DND-41 (cell line): ENCODE data around the gene FXYD3.
A peak's percentile ranks its signal among the peaks of the same experiment; 100 is the strongest.

Experiments
- ATAC-seq: fragments of 200-7000 bp; cut with Tn5 transposase; 3 replicates; pipeline ENCODE4 v1.9.1; 2021; ENCODE audit warnings: low read depth; ENCODE audit not compliant: insufficient read depth
- DNase-seq: peaks from one replicate; pipeline ENCODE4 v3.0.0-alpha.2; 2020
- H2AFZ ChIP-seq: 2 replicates; pipeline ENCODE4 v1.6.0; 2012; ENCODE audit warnings: low read depth, low read length
- H3K27ac ChIP-seq: 2 replicates; pipeline ENCODE4 v1.5.1; 2012; ENCODE audit warnings: low read length, inconsistent platforms
- H3K27me3 ChIP-seq: fragments of 200-600 bp; sonication (generic); 2 replicates; pipeline ENCODE4 v1.6.0; 2012; ENCODE audit warnings: low read length, mild to moderate bottlenecking, inconsistent platforms; ENCODE audit not compliant: insufficient read depth, poor library complexity
- H3K36me3 ChIP-seq: 2 replicates; pipeline ENCODE4 v1.5.1; 2012; ENCODE audit warnings: low read length, inconsistent platforms; ENCODE audit not compliant: insufficient read depth
- H3K4me1 ChIP-seq: 2 replicates; pipeline ENCODE4 v1.5.1; 2012; ENCODE audit warnings: mild to moderate bottlenecking, low read length; ENCODE audit not compliant: insufficient read depth
- H3K4me2 ChIP-seq: 2 replicates; pipeline ENCODE4 v1.6.0; 2012; ENCODE audit warnings: mild to moderate bottlenecking, moderate library complexity, low read length, inconsistent platforms; ENCODE audit not compliant: insufficient read depth
- H3K4me3 ChIP-seq, 2 experiments: fragments of 200-600 bp in 1 of 2; shearing (Covaris generic) in 1 of 2; 2 replicates each; pipeline ENCODE4 v1.5.1; 2012 to 2016; ENCODE audit warnings: inconsistent platforms in 2 of 2, low read length in 2 of 2, mild to moderate bottlenecking in 2 of 2, low read depth in 1 of 2, moderate library complexity in 1 of 2
- H3K79me2 ChIP-seq: 2 replicates; pipeline ENCODE4 v1.6.0; 2012; ENCODE audit warnings: low read length, inconsistent platforms; ENCODE audit not compliant: insufficient read depth
- H3K9ac ChIP-seq: 2 replicates; pipeline ENCODE4 v1.6.0; 2012; ENCODE audit warnings: low read depth, mild to moderate bottlenecking, inconsistent platforms, low read length, moderate library complexity
- H3K9me3 ChIP-seq: 2 replicates; pipeline ENCODE4 v1.5.1; 2012; ENCODE audit warnings: low read length, moderate library complexity, mild to moderate bottlenecking, inconsistent platforms; ENCODE audit not compliant: insufficient read depth, severe bottlenecking
- H4K20me1 ChIP-seq: 2 replicates; pipeline ENCODE4 v1.6.0; 2012; ENCODE audit warnings: low read length; ENCODE audit not compliant: insufficient read depth
- EZH2 ChIP-seq: IDR thresholded peaks from 3 replicates; pipeline ENCODE4 v1.6.1; 2012; ENCODE audit warnings: borderline replicate concordance, low read depth, mild to moderate bottlenecking, moderate library complexity, low read length, inconsistent platforms; ENCODE audit not compliant: severe bottlenecking
- TF ChIP-seq, protein P1 (sequence below): IDR thresholded peaks from 2 replicates; pipeline ENCODE4 v1.5.1; 2012; ENCODE audit warnings: borderline replicate concordance, low read length, moderate library complexity, mild to moderate bottlenecking; ENCODE audit not compliant: poor library complexity, severe bottlenecking; ENCODE audit errors: extremely low read depth

Gene FXYD3

GRCh38 chr19:35155981-35156672 lies 40.5 kb downstream of the FXYD3 start:
- H3K27me3 ChIP-seq = peaks cover 18% of the 10 kb centered on the region
- DNase-seq (no peak), ATAC-seq (no peak)
- peak overlapping the region; percentile 83; the same call in 1 of the 2 replicates for H3K9ac ChIP-seq
- H3K36me3 ChIP-seq = peaks cover 39% of the 10 kb centered on the region
- H3K4me1 ChIP-seq = peaks cover 28% of the 10 kb centered on the region
- no peak overlapping the region; the same call in 1 of the 2 replicates for H3K27ac ChIP-seq
- no peaks in the 10 kb centered on the region for H3K9me3 ChIP-seq
- no peak for TF ChIP-seq EZH2
- TF ChIP-seq, protein P1, sequence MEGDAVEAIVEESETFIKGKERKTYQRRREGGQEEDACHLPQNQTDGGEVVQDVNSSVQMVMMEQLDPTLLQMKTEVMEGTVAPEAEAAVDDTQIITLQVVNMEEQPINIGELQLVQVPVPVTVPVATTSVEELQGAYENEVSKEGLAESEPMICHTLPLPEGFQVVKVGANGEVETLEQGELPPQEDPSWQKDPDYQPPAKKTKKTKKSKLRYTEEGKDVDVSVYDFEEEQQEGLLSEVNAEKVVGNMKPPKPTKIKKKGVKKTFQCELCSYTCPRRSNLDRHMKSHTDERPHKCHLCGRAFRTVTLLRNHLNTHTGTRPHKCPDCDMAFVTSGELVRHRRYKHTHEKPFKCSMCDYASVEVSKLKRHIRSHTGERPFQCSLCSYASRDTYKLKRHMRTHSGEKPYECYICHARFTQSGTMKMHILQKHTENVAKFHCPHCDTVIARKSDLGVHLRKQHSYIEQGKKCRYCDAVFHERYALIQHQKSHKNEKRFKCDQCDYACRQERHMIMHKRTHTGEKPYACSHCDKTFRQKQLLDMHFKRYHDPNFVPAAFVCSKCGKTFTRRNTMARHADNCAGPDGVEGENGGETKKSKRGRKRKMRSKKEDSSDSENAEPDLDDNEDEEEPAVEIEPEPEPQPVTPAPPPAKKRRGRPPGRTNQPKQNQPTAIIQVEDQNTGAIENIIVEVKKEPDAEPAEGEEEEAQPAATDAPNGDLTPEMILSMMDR = no peak
- peaks cover 12% of the 10 kb centered on the region; the same call in 1 of the 2 replicates for H3K79me2 ChIP-seq
- peak overlapping the region in 1 of 2 experiments; percentile 93; a peak in 2 of 4 replicates for H3K4me3 ChIP-seq
- peak overlapping the region; percentile 91 for H3K4me2 ChIP-seq
- peaks cover 3% of the 10 kb centered on the region; the same call in 1 of the 2 replicates for H4K20me1 ChIP-seq
- H2AFZ ChIP-seq = no peak overlapping the region

DNA sequence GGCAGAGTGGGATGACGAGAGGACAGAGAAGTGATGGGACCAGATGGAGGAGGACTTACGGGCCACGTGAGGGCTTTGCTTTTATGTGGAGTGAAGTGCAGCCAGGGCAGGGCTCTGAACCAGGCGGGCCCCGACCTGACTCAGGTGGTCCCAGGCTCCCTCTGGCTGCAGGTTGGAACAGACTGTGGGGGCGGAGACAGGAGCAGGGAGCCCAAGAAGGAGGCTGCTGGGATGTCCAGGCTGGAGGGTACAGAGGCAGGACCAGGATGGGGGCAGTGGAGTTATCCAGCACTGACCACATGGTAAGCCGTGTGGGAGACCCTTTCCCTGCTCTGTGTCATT lies 41.0 kb downstream of the FXYD3 start:
- Histone ChIP-seq H3K79me2 (peaks cover 12% of the 10 kb centered on the region; the same call in 1 of the 2 replicates), H3K27ac (no peak overlapping the region)
- TF ChIP-seq EZH2 = no peak
- TF ChIP-seq, protein P1 = no peak

DNA sequence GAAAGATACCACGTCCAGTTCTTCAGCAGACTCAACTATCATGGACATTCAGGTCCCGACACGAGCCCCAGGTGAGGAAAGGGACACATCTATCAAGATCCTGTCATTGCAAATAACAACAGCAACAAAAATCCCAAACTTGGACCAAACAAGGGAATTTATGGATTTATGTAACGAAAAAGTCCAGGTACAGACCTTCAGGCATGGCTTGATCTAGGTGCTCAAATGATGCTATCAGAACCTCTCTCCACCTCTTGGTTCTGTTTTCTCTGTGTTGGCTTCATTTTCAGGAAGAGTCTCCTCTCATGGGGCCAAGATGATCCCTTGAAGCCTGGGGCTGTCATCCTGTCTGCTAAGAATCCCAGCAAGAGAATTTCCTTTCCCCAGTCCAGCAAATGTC lies 41.8 kb downstream of the FXYD3 start:
- DNase-seq (no peak), ATAC-seq (no peak)
- no peak overlapping the region for H3K9ac ChIP-seq
- no peak overlapping the region for H3K27ac ChIP-seq
- peaks cover 1% of the 10 kb centered on the region for H3K9me3 ChIP-seq
- peaks cover 14% of the 10 kb centered on the region for H3K27me3 ChIP-seq
- peaks cover 12% of the 10 kb centered on the region; the same call in 1 of the 2 replicates for H3K79me2 ChIP-seq
- peaks cover 3% of the 10 kb centered on the region; the same call in 1 of the 2 replicates for H4K20me1 ChIP-seq
- no peak overlapping the region for H2AFZ ChIP-seq
- H3K36me3 ChIP-seq = peaks cover 52% of the 10 kb centered on the region
- TF ChIP-seq, protein P1 = no peak
- no peak for TF ChIP-seq EZH2
- peaks cover 28% of the 10 kb centered on the region for H3K4me1 ChIP-seq
- no peak overlapping the region for H3K4me2 ChIP-seq
- H3K4me3 ChIP-seq = no peak overlapping the region

More for the DNA sequence above, 41.0 kb downstream of the FXYD3 start:
- Histone ChIP-seq H3K9me3 (no peaks in the 10 kb centered on the region), H3K4me3 (no peak overlapping the region), H3K4me1 (peaks cover 28% of the 10 kb centered on the region), H3K27me3 (peaks cover 18% of the 10 kb centered on the region), H3K9ac (no peak overlapping the region), H3K4me2 (peak overlapping the region; percentile 91; the same call in 1 of the 2 replicates), H4K20me1 (peaks cover 3% of the 10 kb centered on the region; the same call in 1 of the 2 replicates), H2AFZ (no peak overlapping the region), H3K36me3 (peaks cover 44% of the 10 kb centered on the region)
- ATAC-seq (no peak), DNase-seq (no peak)
